ENCODE measurements around the gene TRIM41.

- TF ChIP-seq CTCF (IDR thresholded peaks at IDR 0.05; ENCODE audit: low read length) (no peak), EZH2 (IDR thresholded peaks at IDR 0.05; ENCODE audit: borderline replicate concordance, low read length) (no peak)
These were observed 28.4 kb upstream of the TRIM41 start for GRCh38 chr5:181194489-181195248.

Measured in OCI-LY1 (cell line).